VCaP (cell line): ENCODE results near the gene EXOSC2.

Experiments used
- H3K27ac ChIP-seq: fragments of 450-650 bp; 2 replicates; pipeline ENCODE4 v1.5.1; 2017
- CTCF ChIP-seq: fragments of 450-650 bp; conservative IDR thresholded peaks from 2 replicates; pipeline ENCODE4 v1.5.1; 2017; ENCODE audit warnings: mild to moderate bottlenecking, moderate library complexity

The EXOSC2 gene

GRCh38 chr9:130660683-130661450, 32.7 kb upstream of the EXOSC2 start:
- no peak overlapping the region; the same call in 1 of the 2 replicates for H3K27ac ChIP-seq
- no peak for TF ChIP-seq CTCF

- no peak for TF ChIP-seq CTCF
- H3K27ac ChIP-seq, result no peak overlapping the region
Measured at GRCh38 chr9:130661451-130662098, 32.0 kb upstream of the EXOSC2 start.

GRCh38 chr9:130662099-130662969, 31.2 kb upstream of the EXOSC2 start:
- no peak overlapping the region for H3K27ac ChIP-seq
- TF ChIP-seq CTCF, result no peak

- no peak for TF ChIP-seq CTCF
- no peak overlapping the region for H3K27ac ChIP-seq
Measured at GRCh38 chr9:130662970-130663257, 30.7 kb upstream of the EXOSC2 start.

GRCh38 chr9:130663258-130663976, 30.2 kb upstream of the EXOSC2 start:
- no peak overlapping the region for H3K27ac ChIP-seq
- TF ChIP-seq CTCF, result 0 out of 2 replicates have a peak, but pooled peaks have one; percentile 9

- no peak overlapping the region for H3K27ac ChIP-seq
Measured at GRCh38 chr9:130663977-130664250, 29.7 kb upstream of the EXOSC2 start.

More at GRCh38 chr9:130663977-130664250, 29.7 kb upstream of the EXOSC2 start:
- no peak for TF ChIP-seq CTCF
